ENCODE measurements around the gene ATP5ME. TPM values are rescaled to one million over a fixed set of nuclear protein-coding genes. Genes with fewer than 3 reads are reported as not detected.

Gene ATP5ME
- total RNA-seq, 2 experiments from 2014 or later, result 162 to 183 TPM

- Mint-ChIP-seq H3K4me3 (no peak overlapping the region), H3K4me1 (no peaks in the 10 kb centered on the region), H3K27ac (no peak overlapping the region), H3K9me3 (peaks cover 14% of the 10 kb centered on the region), H3K36me3 (ENCODE audit: low read depth) (no peaks in the 10 kb centered on the region), H3K27me3 (no peaks in the 10 kb centered on the region)
- DNase-seq, result no peak
- ChIA-PET POLR2A (no interaction called here), CTCF (no interaction called here)
These were observed 40.0 kb downstream of the ATP5ME start for GRCh38 chr4:633976-634598.

- Mint-ChIP-seq H3K36me3 (ENCODE audit: low read depth) (no peaks in the 10 kb centered on the region), H3K4me1 (no peaks in the 10 kb centered on the region), H3K27me3 (no peaks in the 10 kb centered on the region), H3K4me3 (no peak overlapping the region), H3K27ac (no peak overlapping the region), H3K9me3 (peaks cover 14% of the 10 kb centered on the region)
- ChIA-PET CTCF (no interaction called here), POLR2A (no interaction called here)
- no peak for DNase-seq
These were observed 40.7 kb downstream of the ATP5ME start for GRCh38 chr4:633406-633805.

GRCh38 chr4:632926-633325 lies 41.1 kb downstream of the ATP5ME start:
- Mint-ChIP-seq H3K4me1 (no peaks in the 10 kb centered on the region), H3K36me3 (ENCODE audit: low read depth) (no peaks in the 10 kb centered on the region), H3K27me3 (no peaks in the 10 kb centered on the region), H3K27ac (no peak overlapping the region), H3K4me3 (no peak overlapping the region), H3K9me3 (peaks cover 14% of the 10 kb centered on the region)
- no peak for DNase-seq
- ChIA-PET POLR2A (no interaction called here), CTCF (no interaction called here)

- no peak overlapping the region for H3K27ac Mint-ChIP-seq
- ChIA-PET POLR2A (no interaction called here), CTCF (no interaction called here)
- H3K9me3 Mint-ChIP-seq, result peaks cover 14% of the 10 kb centered on the region
- H3K4me1 Mint-ChIP-seq, result no peaks in the 10 kb centered on the region
- no peaks in the 10 kb centered on the region for H3K36me3 Mint-ChIP-seq (ENCODE audit: low read depth)
- DNase-seq, result no peak
- H3K4me3 Mint-ChIP-seq, result no peak overlapping the region
- H3K27me3 Mint-ChIP-seq, result no peaks in the 10 kb centered on the region
These were observed 41.8 kb downstream of the ATP5ME start for GRCh38 chr4:632196-632790.

GRCh38 chr4:630656-631055 lies 43.4 kb downstream of the ATP5ME start:
- Mint-ChIP-seq H3K9me3 (peaks cover 14% of the 10 kb centered on the region), H3K4me3 (no peak overlapping the region), H3K27ac (no peak overlapping the region), H3K27me3 (no peaks in the 10 kb centered on the region), H3K4me1 (no peaks in the 10 kb centered on the region), H3K36me3 (ENCODE audit: low read depth) (no peaks in the 10 kb centered on the region)
- no peak for DNase-seq
- ChIA-PET CTCF (no interaction called here), POLR2A (no interaction called here)

GRCh38 chr4:629915-630641 lies 44.0 kb downstream of the ATP5ME start:
- peaks cover 14% of the 10 kb centered on the region for H3K9me3 Mint-ChIP-seq
- no peak overlapping the region for H3K4me3 Mint-ChIP-seq
- no peaks in the 10 kb centered on the region for H3K4me1 Mint-ChIP-seq
- peak overlapping the region; percentile 13 for H3K27ac Mint-ChIP-seq
- CTCF ChIA-PET, result no interaction called here
- no peaks in the 10 kb centered on the region for H3K36me3 Mint-ChIP-seq (ENCODE audit: low read depth)
- POLR2A ChIA-PET, result no interaction called here
- no peak for DNase-seq
- H3K27me3 Mint-ChIP-seq, result no peaks in the 10 kb centered on the region

- no peaks in the 10 kb centered on the region for H3K4me1 Mint-ChIP-seq
- CTCF ChIA-PET, result no interaction called here
These were observed 44.5 kb downstream of the ATP5ME start for GRCh38 chr4:629636-629914.

GRCh38 chr4:628821-629635 lies 45.0 kb downstream of the ATP5ME start:
- Mint-ChIP-seq H3K27ac (peak overlapping the region; percentile 36), H3K4me1 (no peaks in the 10 kb centered on the region), H3K9me3 (peaks cover 14% of the 10 kb centered on the region), H3K4me3 (no peak overlapping the region), H3K27me3 (no peaks in the 10 kb centered on the region), H3K36me3 (ENCODE audit: low read depth) (no peaks in the 10 kb centered on the region)
- POLR2A ChIA-PET, result no interaction called here
- CTCF ChIA-PET, result no interaction called here
- DNase-seq, result no peak

More at GRCh38 chr4:629636-629914, 44.5 kb downstream of the ATP5ME start:
- POLR2A ChIA-PET, result no interaction called here
- H3K27me3 Mint-ChIP-seq, result no peaks in the 10 kb centered on the region
- peak overlapping the region; percentile 36 for H3K27ac Mint-ChIP-seq
- no peak for DNase-seq
- H3K9me3 Mint-ChIP-seq, result peaks cover 14% of the 10 kb centered on the region
- no peaks in the 10 kb centered on the region for H3K36me3 Mint-ChIP-seq (ENCODE audit: low read depth)
- H3K4me3 Mint-ChIP-seq, result no peak overlapping the region

- H3K4me3 Mint-ChIP-seq, result no peak overlapping the region
- DNase-seq, result no peak
- no peaks in the 10 kb centered on the region for H3K27me3 Mint-ChIP-seq
- no peaks in the 10 kb centered on the region for H3K36me3 Mint-ChIP-seq (ENCODE audit: low read depth)
- no peak overlapping the region for H3K27ac Mint-ChIP-seq
- no peaks in the 10 kb centered on the region for H3K4me1 Mint-ChIP-seq
- peaks cover 14% of the 10 kb centered on the region for H3K9me3 Mint-ChIP-seq
- CTCF ChIA-PET, result no interaction called here
- POLR2A ChIA-PET, result no interaction called here
These were observed 45.8 kb downstream of the ATP5ME start for GRCh38 chr4:628311-628741.

GRCh38 chr4:627347-628125 lies 46.5 kb downstream of the ATP5ME start:
- POLR2A ChIA-PET, result no interaction called here
- CTCF ChIA-PET, result no interaction called here

GRCh38 chr4:626201-627091 lies 47.6 kb downstream of the ATP5ME start:
- POLR2A ChIA-PET, result no interaction called here
- no peak for DNase-seq
- H3K27me3 Mint-ChIP-seq, result no peaks in the 10 kb centered on the region
- peaks cover 10% of the 10 kb centered on the region for H3K9me3 Mint-ChIP-seq
- no peaks in the 10 kb centered on the region for H3K4me1 Mint-ChIP-seq
- H3K4me3 Mint-ChIP-seq, result no peak overlapping the region
- no peaks in the 10 kb centered on the region for H3K36me3 Mint-ChIP-seq (ENCODE audit: low read depth)
- CTCF ChIA-PET, result no interaction called here
- H3K27ac Mint-ChIP-seq, result no peak overlapping the region

More at GRCh38 chr4:627347-628125, 46.5 kb downstream of the ATP5ME start:
- Mint-ChIP-seq H3K9me3 (peaks cover 14% of the 10 kb centered on the region), H3K4me1 (no peaks in the 10 kb centered on the region), H3K4me3 (no peak overlapping the region), H3K27ac (no peak overlapping the region), H3K36me3 (ENCODE audit: low read depth) (no peaks in the 10 kb centered on the region), H3K27me3 (no peaks in the 10 kb centered on the region)
- DNase-seq, result no peak

GRCh38 chr4:625631-626161 lies 48.4 kb downstream of the ATP5ME start:
- Mint-ChIP-seq H3K9me3 (peaks cover 5% of the 10 kb centered on the region), H3K27ac (no peak overlapping the region), H3K4me1 (no peaks in the 10 kb centered on the region), H3K36me3 (ENCODE audit: low read depth) (no peaks in the 10 kb centered on the region), H3K4me3 (no peak overlapping the region), H3K27me3 (no peaks in the 10 kb centered on the region)
- POLR2A ChIA-PET, result no interaction called here
- CTCF ChIA-PET, result interaction anchor here (1.4 kb wide), 1 partner anchor 23 kb away, joined by 5 read pairs; no protein-coding TSS in a partner anchor
- DNase-seq, result no peak
